Vagina (tissue), 2 donors: ENCODE measurements around the gene PCDHGC5. TPM values are rescaled to one million over a fixed set of nuclear protein-coding genes. Genes with fewer than 3 reads are reported as not detected.

Experiments
- DNase-seq, 2 donors: peaks; one replicate each; pipeline ENCODE4 v3.0.0-alpha.2; 2017; ENCODE audit errors: extremely low spot score in 2 of 2
- H3K27ac ChIP-seq: fragments of 200-600 bp; sonication (generic); one replicate; pipeline ENCODE4 v1.5.1; 2019
- H3K27me3 ChIP-seq: fragments of 200-600 bp; sonication (generic); one replicate; pipeline ENCODE4 v1.5.1; 2019
- H3K36me3 ChIP-seq, 2 donors: fragments of 200-600 bp; sonication (generic); one replicate each; pipeline ENCODE4 v1.5.1; 2017 to 2019
- H3K4me1 ChIP-seq: fragments of 200-600 bp; sonication (generic); one replicate; pipeline ENCODE4 v1.5.1; 2019
- H3K4me3 ChIP-seq, 2 donors: fragments of 200-600 bp; sonication (generic); 1 replicate in 1 of 2; 2 replicates in 1 of 2; pipeline ENCODE4 v1.5.1; 2016 to 2019
- H3K9me3 ChIP-seq: fragments of 200-600 bp; sonication (generic); one replicate; pipeline ENCODE4 v1.5.1; 2019
- POLR2A ChIP-seq, 2 donors: fragments of 450-650 bp; IDR thresholded peaks; one replicate each; pipeline ENCODE4 v1.6.1; 2017; ENCODE audit warnings: antibody characterized with exemption in 2 of 2, mild to moderate bottlenecking in 2 of 2, moderate library complexity in 2 of 2
- POLR2AphosphoS5 ChIP-seq, 2 donors: sonication (generic); formaldehyde crosslinking; IDR thresholded peaks; one replicate each; pipeline ENCODE4 v1.9.0; 2017; ENCODE audit warnings: antibody characterized with exemption in 2 of 2, mild to moderate bottlenecking in 2 of 2, low read depth in 1 of 2; ENCODE audit not compliant: insufficient read depth in 1 of 2
- intact Hi-C: fragments of 100-400 bp; cut with DNase I; formaldehyde crosslinking; loops from one replicate; pipeline ENCODE4 v1.15.1; 2023
- total RNA-seq: library from RNA; depleted of rRNA; stranded (reverse); fragments of >200 nt; gene quantifications from one replicate; pipeline ENCODE4 v1.2.3, GENCODE V29; 2016
- TF ChIP-seq, protein P1 (sequence below), 3 experiments: fragments of 450-650 bp in 2 of 3; fragments of 200-600 bp in 1 of 3; sonication (generic) in 1 of 3; IDR thresholded peaks; one replicate each; pipeline ENCODE4 v1.5.1; 2017 to 2019; ENCODE audit warnings: antibody characterized with exemption in 3 of 3, mild to moderate bottlenecking in 2 of 3, moderate library complexity in 2 of 3

The PCDHGC5 gene
- total RNA-seq, 1 donor from 2014 or later, result 3.4 TPM

DNA sequence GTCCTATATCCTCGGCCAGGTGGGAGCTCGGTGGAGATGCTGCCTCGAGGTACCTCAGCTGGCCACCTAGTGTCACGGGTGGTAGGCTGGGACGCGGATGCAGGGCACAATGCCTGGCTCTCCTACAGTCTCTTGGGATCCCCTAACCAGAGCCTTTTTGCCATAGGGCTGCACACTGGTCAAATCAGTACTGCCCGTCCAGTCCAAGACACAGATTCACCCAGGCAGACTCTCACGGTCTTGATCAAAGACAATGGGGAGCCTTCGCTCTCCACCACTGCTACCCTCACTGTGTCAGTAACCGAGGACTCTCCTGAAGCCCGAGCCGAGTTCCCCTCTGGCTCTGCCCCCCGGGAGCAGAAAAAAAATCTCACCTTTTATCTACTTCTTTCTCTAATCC lies 11.1 kb upstream of the PCDHGC5 start:
- H3K9me3 ChIP-seq, result no peaks in the 10 kb centered on the region
- no peak for TF ChIP-seq POLR2A (IDR thresholded peaks at IDR 0.05)
- TF ChIP-seq, protein P1, sequence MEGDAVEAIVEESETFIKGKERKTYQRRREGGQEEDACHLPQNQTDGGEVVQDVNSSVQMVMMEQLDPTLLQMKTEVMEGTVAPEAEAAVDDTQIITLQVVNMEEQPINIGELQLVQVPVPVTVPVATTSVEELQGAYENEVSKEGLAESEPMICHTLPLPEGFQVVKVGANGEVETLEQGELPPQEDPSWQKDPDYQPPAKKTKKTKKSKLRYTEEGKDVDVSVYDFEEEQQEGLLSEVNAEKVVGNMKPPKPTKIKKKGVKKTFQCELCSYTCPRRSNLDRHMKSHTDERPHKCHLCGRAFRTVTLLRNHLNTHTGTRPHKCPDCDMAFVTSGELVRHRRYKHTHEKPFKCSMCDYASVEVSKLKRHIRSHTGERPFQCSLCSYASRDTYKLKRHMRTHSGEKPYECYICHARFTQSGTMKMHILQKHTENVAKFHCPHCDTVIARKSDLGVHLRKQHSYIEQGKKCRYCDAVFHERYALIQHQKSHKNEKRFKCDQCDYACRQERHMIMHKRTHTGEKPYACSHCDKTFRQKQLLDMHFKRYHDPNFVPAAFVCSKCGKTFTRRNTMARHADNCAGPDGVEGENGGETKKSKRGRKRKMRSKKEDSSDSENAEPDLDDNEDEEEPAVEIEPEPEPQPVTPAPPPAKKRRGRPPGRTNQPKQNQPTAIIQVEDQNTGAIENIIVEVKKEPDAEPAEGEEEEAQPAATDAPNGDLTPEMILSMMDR (IDR thresholded peaks at IDR 0.05), result no peak
- no peak for TF ChIP-seq POLR2AphosphoS5 (IDR thresholded peaks at IDR 0.05; ENCODE audit: insufficient read depth in 1 of 2, low read depth in 1 of 2)
- H3K27me3 ChIP-seq, result no peaks in the 10 kb centered on the region
- peaks cover 62% of the 10 kb centered on the region for H3K4me1 ChIP-seq
- intact Hi-C loops, result loop anchor here (2.0 kb wide), 1 partner anchor 49 kb away; no protein-coding TSS in a partner anchor
- H3K36me3 ChIP-seq, result peaks cover 0 to 8% of the 10 kb centered on the region in 2 donors
- no peak for DNase-seq
- peak overlapping the region; percentile 71 to 76 for H3K4me3 ChIP-seq
- peak overlapping the region; percentile 96 for H3K27ac ChIP-seq

DNA sequence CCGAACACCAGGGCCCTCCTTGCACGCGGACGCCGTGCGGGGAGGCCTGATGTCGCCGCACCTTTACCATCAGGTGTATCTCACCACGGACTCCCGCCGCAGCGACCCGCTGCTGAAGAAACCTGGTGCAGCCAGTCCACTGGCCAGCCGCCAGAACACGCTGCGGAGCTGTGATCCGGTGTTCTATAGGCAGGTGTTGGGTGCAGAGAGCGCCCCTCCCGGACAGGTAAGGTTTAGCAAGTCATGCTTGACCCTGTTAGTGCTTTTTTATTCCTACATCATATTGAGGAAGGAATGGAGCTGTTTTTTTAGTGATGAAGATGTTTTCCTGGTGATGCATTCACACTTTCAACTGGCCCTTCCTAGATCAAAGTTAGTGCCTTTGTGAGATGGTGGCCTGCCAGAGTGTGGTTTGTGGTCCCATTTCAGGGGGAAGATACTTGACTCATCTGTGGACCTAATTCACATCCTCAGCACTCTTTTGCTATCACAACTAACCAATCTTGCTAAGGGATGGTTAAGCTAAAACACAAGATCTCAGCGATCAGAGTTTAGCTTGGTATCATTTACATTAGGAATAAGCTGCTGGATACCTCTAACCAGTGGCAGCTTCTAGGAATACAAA lies 10.4 kb upstream of the PCDHGC5 start:
- Histone ChIP-seq H3K9me3 (no peaks in the 10 kb centered on the region), H3K27ac (peak overlapping the region; percentile 96), H3K36me3 (peaks cover 0 to 8% of the 10 kb centered on the region in 2 donors), H3K4me1 (peaks cover 68% of the 10 kb centered on the region), H3K27me3 (no peaks in the 10 kb centered on the region), H3K4me3 (peak overlapping the region; percentile 71 to 76)
- intact Hi-C loops, result no loop called here
- TF ChIP-seq, protein P1 (IDR thresholded peaks at IDR 0.05), result peak in 1 of 3 experiments; percentile 14
- no peak for TF ChIP-seq POLR2AphosphoS5 (IDR thresholded peaks at IDR 0.05; ENCODE audit: insufficient read depth in 1 of 2, low read depth in 1 of 2)
- DNase-seq, result no peak

DNA sequence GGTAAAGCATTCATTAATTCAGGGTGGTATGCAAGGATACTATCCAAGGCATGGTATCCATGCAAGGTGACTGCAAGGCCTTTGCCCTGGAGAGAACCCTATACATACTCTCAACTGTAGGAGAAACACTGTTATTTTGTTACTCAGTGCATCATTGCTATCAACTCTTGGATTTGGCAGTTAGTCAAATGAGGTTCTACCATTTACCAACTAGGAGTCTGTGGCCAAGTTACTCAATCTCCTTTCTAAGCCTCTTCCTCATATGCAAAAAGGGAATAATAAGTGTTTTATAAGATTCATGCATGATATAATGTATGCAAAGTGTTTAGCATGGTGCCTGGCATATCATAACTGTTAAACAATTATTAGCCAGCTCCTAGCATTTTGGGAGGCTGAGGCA lies 9.1 kb upstream of the PCDHGC5 start:
- intact Hi-C loops, result no loop called here

GRCh38 chr5:141483902-141484301 lies 5.0 kb upstream of the PCDHGC5 start:
- H3K4me1 ChIP-seq, result peaks cover 79% of the 10 kb centered on the region
- H3K27me3 ChIP-seq, result no peaks in the 10 kb centered on the region
- no peaks in the 10 kb centered on the region for H3K9me3 ChIP-seq
- no peak overlapping the region for H3K4me3 ChIP-seq
- H3K27ac ChIP-seq, result peak overlapping the region; percentile 63
- no peak for DNase-seq
- TF ChIP-seq, protein P1 (IDR thresholded peaks at IDR 0.05), result no peak
- TF ChIP-seq POLR2AphosphoS5 (IDR thresholded peaks at IDR 0.05; ENCODE audit: insufficient read depth in 1 of 2, low read depth in 1 of 2), result no peak
- no peak for TF ChIP-seq POLR2A (IDR thresholded peaks at IDR 0.05)
- peaks cover 0 to 12% of the 10 kb centered on the region in 2 donors for H3K36me3 ChIP-seq
- intact Hi-C loops, result no loop called here

More for the DNA sequence above, 9.1 kb upstream of the PCDHGC5 start:
- Histone ChIP-seq H3K36me3 (peaks cover 0 to 8% of the 10 kb centered on the region in 2 donors), H3K27me3 (no peaks in the 10 kb centered on the region), H3K4me1 (peaks cover 82% of the 10 kb centered on the region), H3K27ac (no peak overlapping the region), H3K9me3 (no peaks in the 10 kb centered on the region), H3K4me3 (peak overlapping the region in 1 of 2 donors; percentile 23)
- no peak for DNase-seq
- TF ChIP-seq POLR2A (IDR thresholded peaks at IDR 0.05) (no peak), POLR2AphosphoS5 (IDR thresholded peaks at IDR 0.05; ENCODE audit: insufficient read depth in 1 of 2, low read depth in 1 of 2) (no peak)
- TF ChIP-seq, protein P1 (IDR thresholded peaks at IDR 0.05), result no peak

- H3K4me3 ChIP-seq, result peak overlapping the region; percentile 43 to 45
- H3K4me1 ChIP-seq, result peaks cover 79% of the 10 kb centered on the region
- H3K27me3 ChIP-seq, result no peaks in the 10 kb centered on the region
- DNase-seq, result no peak
- no peaks in the 10 kb centered on the region for H3K9me3 ChIP-seq
- TF ChIP-seq, protein P1 (IDR thresholded peaks at IDR 0.05), result no peak
- TF ChIP-seq POLR2A (IDR thresholded peaks at IDR 0.05) (no peak), POLR2AphosphoS5 (IDR thresholded peaks at IDR 0.05; ENCODE audit: insufficient read depth in 1 of 2, low read depth in 1 of 2) (no peak)
- peak overlapping the region; percentile 63 for H3K27ac ChIP-seq
- intact Hi-C loops, result no loop called here
- H3K36me3 ChIP-seq, result peaks cover 0 to 12% of the 10 kb centered on the region in 2 donors
These were observed 4.6 kb upstream of the PCDHGC5 start for GRCh38 chr5:141484310-141484640.
